H1 (cell line): ENCODE results near the gene ZC3H12C. TPM values are rescaled to one million over a fixed set of nuclear protein-coding genes. Genes with fewer than 3 reads are reported as not detected.

Experiments
- CTCF ChIA-PET: fragments of 300-600 bp; sonication (Branson Sonifier 250); formaldehyde crosslinking; loops from one replicate; lab custom pipeline; 2021; ENCODE audit not compliant: partially characterized antibody; lab: Charles Lee
- POLR2A ChIA-PET: fragments of 300-600 bp; sonication (Branson Sonifier 250); formaldehyde crosslinking; loops from one replicate; lab custom pipeline; 2021; ENCODE audit warnings: inconsistent platforms; ENCODE audit not compliant: partially characterized antibody; lab: Charles Lee
- DNase-seq, 2 experiments: peaks; one replicate each; pipeline versions ENCODE4 v3.0.0 to v3.0.0-alpha.2; 2010 to 2022; ENCODE audit warnings: low spot score in 2 of 2, low read depth in 1 of 2, mixed read lengths in 1 of 2
- FAIRE-seq: peaks from 2 replicates; lab custom pipeline; 2011; peaks lifted over from hg19 to GRCh38; lab: Jason Lieb, UNC
- H2AFZ ChIP-seq: 2 replicates; pipeline ENCODE4 v1.8.1; 2012; ENCODE audit warnings: low read length, inconsistent platforms
- H2AK5ac ChIP-seq: 2 replicates; pipeline ENCODE4 v1.6.1; 2013; ENCODE audit warnings: low read depth, low read length
- H2BK120ac ChIP-seq: replicated peaks from 2 replicates; pipeline ENCODE3; 2013; ENCODE audit warnings: low read depth, low read length, inconsistent platforms
- H2BK12ac ChIP-seq: 2 replicates; pipeline ENCODE4 v1.6.1; 2013; ENCODE audit warnings: low read depth, low read length
- H2BK15ac ChIP-seq: 2 replicates; pipeline ENCODE4 v1.6.1; 2013; ENCODE audit warnings: low read length
- H2BK20ac ChIP-seq: 2 replicates; pipeline ENCODE4 v1.6.1; 2013; ENCODE audit warnings: low read length
- H2BK5ac ChIP-seq: 2 replicates; pipeline ENCODE4 v1.6.1; 2013; ENCODE audit warnings: low read depth, low read length
- H3K14ac ChIP-seq: 2 replicates; pipeline ENCODE4 v1.6.1; 2013; ENCODE audit warnings: inconsistent platforms; ENCODE audit not compliant: insufficient read length
- H3K18ac ChIP-seq: 2 replicates; pipeline ENCODE4 v1.6.1; 2013; ENCODE audit warnings: low read length; ENCODE audit errors: extremely low read depth
- H3K23ac ChIP-seq: 2 replicates; pipeline ENCODE4 v1.6.1; 2013; ENCODE audit warnings: inconsistent platforms; ENCODE audit not compliant: insufficient read length
- H3K23me2 ChIP-seq: 2 replicates; pipeline ENCODE4 v1.6.1; 2013; ENCODE audit warnings: low read depth, low read length
- H3K27ac ChIP-seq: 2 replicates; pipeline ENCODE4 v1.6.1; 2011; ENCODE audit warnings: low read depth, low read length, inconsistent platforms
- H3K27me3 ChIP-seq, 4 experiments: replicated peaks in 1 of 4; 1 replicate in 1 of 4; 2 replicates in 3 of 4; pipeline versions ENCODE4 v1.6.1 to v1.8.1; 2011 to 2013; ENCODE audit warnings: low read length in 3 of 4, mild to moderate bottlenecking in 3 of 4, inconsistent platforms in 2 of 4, mixed read lengths in 2 of 4, moderate library complexity in 1 of 4; ENCODE audit not compliant: control insufficient read depth in 3 of 4, insufficient read depth in 3 of 4; ENCODE audit errors: extremely low read depth in 1 of 4
- H3K36me3 ChIP-seq, 4 experiments: 2 replicates each; pipeline versions ENCODE4 v1.6.1 to v1.8.1; 2011 to 2013; ENCODE audit warnings: mild to moderate bottlenecking in 4 of 4, low read length in 3 of 4, moderate library complexity in 2 of 4, control low read depth in 1 of 4, inconsistent platforms in 1 of 4; ENCODE audit not compliant: insufficient read depth in 4 of 4, control insufficient read depth in 2 of 4
- H3K4ac ChIP-seq: replicated peaks from 2 replicates; pipeline ENCODE3; 2013; ENCODE audit warnings: low read length, low read depth, mixed read lengths, inconsistent platforms; ENCODE audit not compliant: insufficient read length
- H3K4me1 ChIP-seq, 4 experiments: replicated peaks in 1 of 4; 1 replicate in 1 of 4; 2 replicates in 3 of 4; pipeline versions ENCODE4 v1.6.1 to v1.8.1; 2011 to 2013; ENCODE audit warnings: low read length in 3 of 4, inconsistent platforms in 2 of 4, mixed read lengths in 1 of 4; ENCODE audit not compliant: insufficient read depth in 4 of 4, control insufficient read depth in 3 of 4
- H3K4me2 ChIP-seq, 2 experiments: 2 replicates each; pipeline versions ENCODE4 v1.6.1 to v1.8.1; 2011 to 2013; ENCODE audit warnings: low read depth in 2 of 2, low read length in 2 of 2, control low read depth in 1 of 2, inconsistent platforms in 1 of 2, mild to moderate bottlenecking in 1 of 2; ENCODE audit not compliant: insufficient read depth in 1 of 2
- H3K4me3 ChIP-seq, 4 experiments: fragments of 200-600, 300-600 bp in 1 of 4; sonication (generic), shearing (Covaris generic), sonication (Bioruptor Twin) in 1 of 4; 2 replicates each; pipeline versions ENCODE4 v1.5.1 to v1.8.1; 2011 to 2016; ENCODE audit warnings: low read length in 4 of 4, low read depth in 3 of 4, control low read depth in 2 of 4, inconsistent platforms in 2 of 4, mild to moderate bottlenecking in 2 of 4, mixed read lengths in 1 of 4, moderate library complexity in 1 of 4; ENCODE audit not compliant: insufficient read depth in 2 of 4; ENCODE audit errors: extremely low read depth in 1 of 4
- H3K56ac ChIP-seq: replicated peaks from 2 replicates; pipeline ENCODE3; 2013; ENCODE audit warnings: low read depth, mild to moderate bottlenecking, mixed read lengths, low read length, inconsistent platforms; ENCODE audit not compliant: insufficient read length
- H3K79me1 ChIP-seq: 2 replicates; pipeline ENCODE4 v1.6.1; 2013; ENCODE audit warnings: low read depth, low read length, control low read depth
- H3K79me2 ChIP-seq, 2 experiments: 2 replicates each; pipeline versions ENCODE4 v1.6.1 to v1.8.1; 2012 to 2013; ENCODE audit warnings: low read length in 2 of 2, mild to moderate bottlenecking in 2 of 2, inconsistent platforms in 1 of 2; ENCODE audit not compliant: insufficient read depth in 2 of 2, control insufficient read depth in 1 of 2
- H3K9ac ChIP-seq, 4 experiments: replicated peaks in 1 of 4; 1 replicate in 1 of 4; 2 replicates in 3 of 4; pipeline versions ENCODE4 v1.6.1 to v1.8.1; 2011 to 2013; ENCODE audit warnings: low read depth in 3 of 4, low read length in 3 of 4, control low read depth in 2 of 4, mild to moderate bottlenecking in 2 of 4, moderate library complexity in 2 of 4, inconsistent platforms in 1 of 4; ENCODE audit errors: extremely low read depth in 1 of 4
- H3K9me3 ChIP-seq, 2 experiments: 2 replicates each; pipeline versions ENCODE4 v1.6.1 to v1.8.1; 2012 to 2013; ENCODE audit warnings: mild to moderate bottlenecking in 2 of 2, moderate library complexity in 2 of 2, control low read depth in 1 of 2, inconsistent platforms in 1 of 2, low read depth in 1 of 2, low read length in 1 of 2, mixed read lengths in 1 of 2; ENCODE audit not compliant: insufficient read depth in 2 of 2
- H4K20me1 ChIP-seq, 2 experiments: replicated peaks in 1 of 2; 2 replicates each; pipeline versions ENCODE3 to v1.8.1; 2011 to 2013; ENCODE audit warnings: inconsistent platforms in 2 of 2, low read length in 2 of 2, mild to moderate bottlenecking in 1 of 2; ENCODE audit not compliant: insufficient read depth in 2 of 2, control insufficient read depth in 1 of 2
- H4K5ac ChIP-seq: 2 replicates; pipeline ENCODE4 v1.6.1; 2013; ENCODE audit warnings: low read length, low read depth, mixed read lengths, inconsistent platforms; ENCODE audit not compliant: insufficient read length
- H4K8ac ChIP-seq: 2 replicates; pipeline ENCODE4 v1.8.0; 2013; ENCODE audit warnings: mild to moderate bottlenecking, moderate library complexity, low read length, inconsistent platforms; ENCODE audit not compliant: insufficient read depth; ENCODE audit errors: extremely low read depth
- H4K91ac ChIP-seq: replicated peaks from 2 replicates; pipeline ENCODE3; 2013; ENCODE audit warnings: low read length, mixed read lengths, inconsistent platforms; ENCODE audit not compliant: insufficient read length
- CTBP2 ChIP-seq: IDR thresholded peaks from 2 replicates; pipeline ENCODE4 v1.7.0; 2011; ENCODE audit warnings: borderline replicate concordance, mild to moderate bottlenecking, moderate library complexity, mixed read lengths, low read length; ENCODE audit not compliant: insufficient read depth, insufficient read length
- EZH2 ChIP-seq: fragments of 200-600 bp; sonication (generic); IDR thresholded peaks from 2 replicates; pipeline ENCODE4 v1.7.1; 2012; ENCODE audit warnings: low read depth, mild to moderate bottlenecking, moderate library complexity, low read length, inconsistent platforms; ENCODE audit not compliant: severe bottlenecking
- TAF7 ChIP-seq: optimal IDR thresholded peaks from 2 replicates; pipeline ENCODE3; 2011; ENCODE audit warnings: low read depth, mild to moderate bottlenecking, inconsistent platforms, low read length, moderate library complexity, borderline replicate concordance
- WGBS, 2 experiments: shearing (Covaris generic) in 1 of 2; methylation state at CpG; one replicate each; pipeline versions ENCODE4 v1.1.6 to v1.1.7; 2013 to 2015; ENCODE audit warnings: low lambda C conversion rate in 2 of 2, mixed read lengths in 2 of 2, inconsistent platforms in 1 of 2, low coverage in 1 of 2, missing lambda C conversion rate in 1 of 2; ENCODE audit not compliant: insufficient replicate concordance in 2 of 2, insufficient coverage in 1 of 2, insufficient read length in 1 of 2; ENCODE audit errors: extremely low coverage in 1 of 2, missing lambda C conversion rate in 1 of 2; 5-methylcytosine and 5-hydroxymethylcytosine counted together
- polyA plus RNA-seq, 7 experiments: library from polyadenylated mRNA; depleted of rRNA in 3 of 7; stranded (reverse) in 5 of 7; unstranded in 2 of 7; fragments of >200 nt in 5 of 7; fragments of 200-250 nt in 2 of 7; gene quantifications; 1 replicate in 5 of 7; 2 replicates in 1 of 7; 4 replicates in 1 of 7; pipeline versions ENCODE4 v1.2.1 to v1.2.3, GENCODE V29; 2011 to 2013; ENCODE audit warnings: missing spikeins in 2 of 7, mixed read lengths in 2 of 7
- total RNA-seq: library from RNA; stranded (reverse); fragmentation: NEBNext Ultra II Directional; extraction: Animal tissue kit (Norgen Biotek cat#: 25700); gene quantifications from 2 replicates; pipeline ENCODE4 v1.2.1, GENCODE V29; 2021

ZC3H12C gene
- total and polyA plus RNA-seq, 2 of the 8 experiments (the other 6 are each of a cell fraction or from before 2014, with no cell fraction given), result 2.0 to 2.7 TPM

DNA sequence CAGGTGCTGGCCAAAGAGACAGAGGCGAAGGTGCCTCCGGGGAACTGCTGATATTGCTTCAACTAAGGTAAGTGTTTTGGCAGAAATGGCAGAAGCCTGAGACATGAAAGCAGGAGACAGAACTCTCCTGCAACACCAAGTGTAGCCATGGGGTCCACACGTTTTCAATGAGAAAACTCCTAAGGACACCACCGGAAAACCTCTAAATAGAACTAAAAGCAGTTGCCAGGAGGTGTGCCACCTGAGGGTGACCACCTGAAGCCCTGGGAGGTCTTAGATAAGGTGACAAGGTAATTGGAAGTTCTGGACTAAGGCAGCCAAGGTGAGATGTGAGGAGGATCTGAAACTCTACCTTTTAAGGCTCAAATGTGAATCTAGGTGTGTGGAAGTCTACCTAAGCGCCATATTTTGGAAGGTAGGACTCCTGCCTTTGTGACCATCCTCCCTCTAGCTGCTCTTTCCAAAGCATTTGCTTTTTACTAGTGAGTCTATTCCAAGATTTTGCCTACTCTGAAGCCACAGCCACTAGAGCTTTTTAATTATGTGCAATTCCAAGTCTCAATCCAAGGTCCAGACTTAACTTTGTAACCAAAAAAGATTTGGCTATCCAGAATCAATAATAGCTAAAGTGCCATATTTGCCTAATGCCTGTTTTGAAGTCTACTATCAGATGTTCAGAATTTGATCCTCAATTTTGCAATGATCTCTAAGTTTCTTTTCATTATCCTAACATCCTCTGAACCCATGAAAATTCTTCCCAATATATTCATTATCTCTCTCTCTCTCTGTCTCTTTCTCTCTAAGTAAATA, 4.5 kb upstream of the ZC3H12C start:
- no peak overlapping the region for H2BK12ac ChIP-seq
- no peak overlapping the region for H3K23ac ChIP-seq
- H4K5ac ChIP-seq, result no peak overlapping the region
- no peaks in the 10 kb centered on the region for H4K20me1 ChIP-seq
- no peak overlapping the region for H3K18ac ChIP-seq
- H3K27ac ChIP-seq, result no peak overlapping the region
- H3K9ac ChIP-seq, result no peak overlapping the region
- no peak overlapping the region for H3K4me2 ChIP-seq
- no peaks in the 10 kb centered on the region for H3K9me3 ChIP-seq
- no peaks in the 10 kb centered on the region for H3K79me1 ChIP-seq
- CTCF ChIA-PET, result interaction anchor here (0.9 to 1.1 kb wide), 3 partner anchors 24 to 153 kb away, joined by 3 read pairs; no protein-coding TSS in a partner anchor
- no peak overlapping the region for H4K91ac ChIP-seq
- no peak overlapping the region for H3K4me3 ChIP-seq
- no peak overlapping the region for H2BK20ac ChIP-seq
- no peak overlapping the region for H2AK5ac ChIP-seq
- H3K27me3 ChIP-seq, result peaks cover 0 to 10% (median 2%) of the 10 kb centered on the region in 4 experiments; a peak in 1 of 7 replicates
- H3K36me3 ChIP-seq, result no peaks in the 10 kb centered on the region
- DNase-seq, result no peak
- H2BK15ac ChIP-seq, result no peak overlapping the region
- no peak for TF ChIP-seq CTBP2
- no peak for TF ChIP-seq TAF7
- no peak for TF ChIP-seq EZH2
- no peak overlapping the region for H4K8ac ChIP-seq
- 88% methylated on average over 5 of the region's 5 CpGs; no CpG with 5 or more reads in 1 of the 2 experiments for WGBS, 2 experiments
- H3K79me2 ChIP-seq, result peaks cover 0 to under 1% of the 10 kb centered on the region in 2 experiments; a peak in 1 of 4 replicates
- no peak overlapping the region for H2BK5ac ChIP-seq
- peaks cover 7% of the 10 kb centered on the region; the same call in 1 of the 2 replicates for H3K23me2 ChIP-seq
- H3K56ac ChIP-seq, result no peak overlapping the region
- H3K4me1 ChIP-seq, result peaks cover 0 to 7% (median 2%) of the 10 kb centered on the region in 4 experiments; a peak in 4 of 7 replicates
- no peak for FAIRE-seq
- H3K4ac ChIP-seq, result no peak overlapping the region
- no peak overlapping the region for H2BK120ac ChIP-seq
- H2AFZ ChIP-seq, result no peak overlapping the region
- H3K14ac ChIP-seq, result no peak overlapping the region
- POLR2A ChIA-PET, result no interaction called here
